ACC112 (cell line): Measurements from ENCODE around the gene PCDHA3.
"Not testable (repeated sequence)": the region's sequence is repeated elsewhere in the genome, so short reads cannot be mapped to it uniquely, and the experiment has no call there.

Experiments
- H2AFZ ChIP-seq: fragments of 200-600 bp; sonication (generic); one replicate; pipeline ENCODE4 v1.6.0; 2017; ENCODE audit warnings: antibody characterized with exemption, low read length; ENCODE audit not compliant: unreplicated experiment
- H3K27ac ChIP-seq: fragments of 200-600 bp; sonication (generic); 2 replicates; pipeline ENCODE4 v1.5.1; 2014; ENCODE audit warnings: low read depth, mild to moderate bottlenecking, antibody characterized with exemption, low read length, moderate library complexity
- H3K27me3 ChIP-seq: fragments of 200-600 bp; sonication (generic); 2 replicates; pipeline ENCODE4 v1.6.1; 2014; ENCODE audit warnings: mild to moderate bottlenecking, antibody characterized with exemption, low read length, moderate library complexity, mixed read lengths; ENCODE audit not compliant: insufficient read depth
- H3K36me3 ChIP-seq: fragments of 200-600 bp; sonication (generic); 2 replicates; pipeline ENCODE4 v1.6.1; 2016; ENCODE audit warnings: mild to moderate bottlenecking, antibody characterized with exemption, low read length, moderate library complexity, mixed read lengths; ENCODE audit not compliant: insufficient read depth
- H3K4me1 ChIP-seq: fragments of 200-600 bp; sonication (generic); one replicate; pipeline ENCODE4 v1.6.1; 2016; ENCODE audit warnings: low read length, mixed read lengths; ENCODE audit not compliant: insufficient read depth, unreplicated experiment, control insufficient read depth
- H3K4me3 ChIP-seq: fragments of 200-600 bp; sonication (generic); 2 replicates; pipeline ENCODE4 v1.5.1; 2014; ENCODE audit warnings: mild to moderate bottlenecking, low read depth, low read length
- H3K79me2 ChIP-seq: fragments of 200-600 bp; sonication (generic); one replicate; pipeline ENCODE4 v1.6.0; 2016; ENCODE audit warnings: low read length; ENCODE audit not compliant: control insufficient read depth, unreplicated experiment, insufficient read depth

Gene PCDHA3

GRCh38 chr5:140800816-140801493 is at the start of gene PCDHA3:
Gene PCDHA3, plus strand, starts transcription at chr5:140801057.
- Histone ChIP-seq H3K27ac (no peak within 1 kb of the TSS), H3K4me3 (peak within 1 kb of the TSS; percentile 56)

GRCh38 chr5:140753561-140753960 is 47.3 kb upstream of the PCDHA3 start:
- Histone ChIP-seq H3K79me2 (no peaks in the 10 kb centered on the region), H3K36me3 (no peaks in the 10 kb centered on the region), H3K27me3 (0 out of 2 replicates have a peak, but pooled peaks cover 3% of the 10 kb centered on the region), H3K27ac (no peak overlapping the region), H3K4me1 (no peaks in the 10 kb centered on the region), H3K4me3 (no peak overlapping the region), H2AFZ (no peak overlapping the region)

More at GRCh38 chr5:140800816-140801493, at the start of gene PCDHA3:
- Histone ChIP-seq H3K4me1 (no peaks in the 10 kb centered on the region), H3K36me3 (no peaks in the 10 kb centered on the region), H3K79me2 (no peaks in the 10 kb centered on the region), H2AFZ (no peak within 1 kb of the TSS), H3K27me3 (peaks cover 3% of the 10 kb centered on the region; the same call in 1 of the 2 replicates)

GRCh38 chr5:140764177-140764973 is 36.5 kb upstream of the PCDHA3 start:
- Histone ChIP-seq H3K79me2 (no peaks in the 10 kb centered on the region), H3K36me3 (no peaks in the 10 kb centered on the region), H3K4me3 (no peak overlapping the region), H3K4me1 (no peaks in the 10 kb centered on the region), H2AFZ (no peak overlapping the region), H3K27me3 (no peaks in the 10 kb centered on the region), H3K27ac (no peak overlapping the region)

GRCh38 chr5:140767444-140767843 is 33.4 kb upstream of the PCDHA3 start:
- no peak overlapping the region for H3K27ac ChIP-seq
- H3K36me3 ChIP-seq: no peaks in the 10 kb centered on the region
- H3K79me2 ChIP-seq: no peaks in the 10 kb centered on the region
- H3K27me3 ChIP-seq: no peaks in the 10 kb centered on the region
- no peak overlapping the region for H2AFZ ChIP-seq
- H3K4me3 ChIP-seq: no peak overlapping the region
- no peaks in the 10 kb centered on the region for H3K4me1 ChIP-seq

GRCh38 chr5:140780512-140780911 is 20.3 kb upstream of the PCDHA3 start:
- Histone ChIP-seq H2AFZ (no peak overlapping the region), H3K79me2 (no peaks in the 10 kb centered on the region), H3K4me3 (no peak overlapping the region), H3K4me1 (no peaks in the 10 kb centered on the region), H3K27ac (no peak overlapping the region), H3K36me3 (no peaks in the 10 kb centered on the region), H3K27me3 (no peaks in the 10 kb centered on the region)

- Histone ChIP-seq H3K79me2 (no peaks in the 10 kb centered on the region), H3K27me3 (peaks cover 19% of the 10 kb centered on the region; the same call in 1 of the 2 replicates), H3K4me1 (no peaks in the 10 kb centered on the region), H3K36me3 (no peaks in the 10 kb centered on the region), H2AFZ (no peak within 1 kb of the TSS), H3K4me3 (no peak within 1 kb of the TSS), H3K27ac (no peak within 1 kb of the TSS)
Measured at GRCh38 chr5:140785905-140786686, 14.8 kb upstream of the PCDHA3 start, which contains the start of gene PCDHA1. Gene PCDHA1, plus strand, starts transcription at chr5:140786140.

GRCh38 chr5:140787422-140787821 is 13.4 kb upstream of the PCDHA3 start:
- not testable (repeated sequence) for H2AFZ ChIP-seq, H3K79me2 ChIP-seq, H3K27ac ChIP-seq, H3K4me1 ChIP-seq, H3K36me3 ChIP-seq, H3K4me3 ChIP-seq
- peaks cover 24% of the 10 kb centered on the region; the same call in 1 of the 2 replicates for H3K27me3 ChIP-seq

- not testable (repeated sequence) for H2AFZ ChIP-seq, H3K4me1 ChIP-seq, H3K4me3 ChIP-seq, H3K79me2 ChIP-seq, H3K27ac ChIP-seq, H3K36me3 ChIP-seq
- peaks cover 24% of the 10 kb centered on the region; the same call in 1 of the 2 replicates for H3K27me3 ChIP-seq
Measured at GRCh38 chr5:140787849-140788504, 12.9 kb upstream of the PCDHA3 start.

- H3K4me1 ChIP-seq: no peaks in the 10 kb centered on the region
- H3K4me3 ChIP-seq: no peak overlapping the region
- H3K27me3 ChIP-seq: peaks cover 26% of the 10 kb centered on the region; the same call in 1 of the 2 replicates
- H2AFZ ChIP-seq: no peak overlapping the region
- no peak overlapping the region for H3K27ac ChIP-seq
- no peaks in the 10 kb centered on the region for H3K36me3 ChIP-seq
- H3K79me2 ChIP-seq: no peaks in the 10 kb centered on the region
Measured at GRCh38 chr5:140791089-140791488, 9.8 kb upstream of the PCDHA3 start.
